RWPE1 (cell line): Measurements from ENCODE around the gene IFI27L1.

Experiments used
- CTCF ChIA-PET: fragments of 350-600 bp; sonication (Branson Sonifier 250); formaldehyde crosslinking; extraction: SDS; loops from one replicate; lab custom pipeline; 2021; lab: Yijun Ruan, JAX
- POLR2A ChIA-PET: fragments of 400-600 bp; formaldehyde crosslinking; extraction: SDS; loops from one replicate; lab custom pipeline; 2020; ENCODE audit warnings: antibody characterized with exemption; ENCODE audit not compliant: low non-redundant PET; lab: Yijun Ruan, JAX
- DNase-seq: peaks from one replicate; pipeline ENCODE4 v3.0.0; 2012; ENCODE audit warnings: low spot score
- H3K27ac ChIP-seq: fragments of 450-650 bp; 2 replicates; pipeline ENCODE4 v1.5.1; 2017
- CTCF ChIP-seq: fragments of 450-650 bp; conservative IDR thresholded peaks from 2 replicates; pipeline ENCODE4 v1.5.1; 2017; ENCODE audit warnings: low read depth, mild to moderate bottlenecking

Gene IFI27L1

GRCh38 chr14:94043756-94044475, 37.2 kb upstream of the IFI27L1 start:
- no peak for DNase-seq
- ChIA-PET CTCF (interaction anchor here (0.6 kb wide), 1 partner anchor 833 kb away, joined by 3 read pairs; no protein-coding TSS in a partner anchor), POLR2A (no interaction called here)
- no peak for TF ChIP-seq CTCF
- peak overlapping the region; percentile 12; the same call in 1 of the 2 replicates for H3K27ac ChIP-seq

- no peak for DNase-seq
- POLR2A ChIA-PET = no interaction called here
- no peak for TF ChIP-seq CTCF
- peak overlapping the region; percentile 12; the same call in 1 of the 2 replicates for H3K27ac ChIP-seq
- CTCF ChIA-PET = interaction anchor here (0.6 kb wide), 1 partner anchor 833 kb away, joined by 3 read pairs; no protein-coding TSS in a partner anchor
Observed at GRCh38 chr14:94044476-94045091, 36.5 kb upstream of the IFI27L1 start.

- no peak for TF ChIP-seq CTCF
- H3K27ac ChIP-seq = no peak overlapping the region
- CTCF ChIA-PET = no interaction called here
- POLR2A ChIA-PET = no interaction called here
- DNase-seq = no peak
Observed at GRCh38 chr14:94045101-94045500, 36.0 kb upstream of the IFI27L1 start.

- ChIA-PET POLR2A (no interaction called here), CTCF (interaction anchor here (0.8 kb wide), 1 partner anchor 9 kb away, joined by 7 read pairs; no protein-coding TSS in a partner anchor)
Observed at GRCh38 chr14:94045563-94046345, 35.4 kb upstream of the IFI27L1 start.

GRCh38 chr14:94046696-94047250, 34.3 kb upstream of the IFI27L1 start:
- CTCF ChIA-PET = interaction anchor here (0.8 kb wide), 1 partner anchor 10 kb away, joined by 7 read pairs; no protein-coding TSS in a partner anchor
- TF ChIP-seq CTCF = no peak
- POLR2A ChIA-PET = interaction anchor here (0.7 kb wide), 1 partner anchor 114 kb away, joined by 3 read pairs; no protein-coding TSS in a partner anchor
- DNase-seq = no peak
- no peak overlapping the region for H3K27ac ChIP-seq

More at GRCh38 chr14:94045563-94046345, 35.4 kb upstream of the IFI27L1 start:
- no peak overlapping the region for H3K27ac ChIP-seq
- TF ChIP-seq CTCF = no peak
- no peak for DNase-seq

GRCh38 chr14:94047581-94047980, 33.5 kb upstream of the IFI27L1 start:
- no peak for DNase-seq

More at GRCh38 chr14:94047581-94047980, 33.5 kb upstream of the IFI27L1 start:
- ChIA-PET POLR2A (no interaction called here), CTCF (no interaction called here)
- H3K27ac ChIP-seq = no peak overlapping the region
- no peak for TF ChIP-seq CTCF
